ENCODE measurements around the gene ASPHD2.

ASPHD2 gene

GRCh38 chr22:26428515-26429457 is at the start of gene ASPHD2:
TSS of gene ASPHD2 (plus strand) at chr22:26429260. CDS start at chr22:26433616, 4,356 bp downstream.
- DNase-seq (ENCODE audit: insufficient read length, low spot score) = no peak
- TF ChIP-seq CTCF (IDR thresholded peaks at IDR 0.05; ENCODE audit: insufficient read depth, missing control alignments) = no peak
- no peak for FAIRE-seq

GRCh38 chr22:26380072-26380830 is 48.8 kb upstream of the ASPHD2 start:
- TF ChIP-seq CTCF (IDR thresholded peaks at IDR 0.05; ENCODE audit: insufficient read depth, missing control alignments) = no peak
- DNase-seq (ENCODE audit: insufficient read length, low spot score) (no peak), FAIRE-seq (no peak)

GRCh38 chr22:26382782-26383181 is 46.3 kb upstream of the ASPHD2 start:
- DNase-seq (ENCODE audit: insufficient read length, low spot score) = no peak
- no peak for FAIRE-seq
- TF ChIP-seq CTCF (IDR thresholded peaks at IDR 0.05; ENCODE audit: insufficient read depth, missing control alignments) = no peak

- DNase-seq (ENCODE audit: insufficient read length, low spot score) = no peak
- no peak for FAIRE-seq
- TF ChIP-seq CTCF (IDR thresholded peaks at IDR 0.05; ENCODE audit: insufficient read depth, missing control alignments) = no peak
These were observed 45.0 kb upstream of the ASPHD2 start for GRCh38 chr22:26383968-26384556.

- DNase-seq (ENCODE audit: insufficient read length, low spot score) (no peak), FAIRE-seq (no peak)
- TF ChIP-seq CTCF (IDR thresholded peaks at IDR 0.05; ENCODE audit: insufficient read depth, missing control alignments) = no peak
These were observed 43.9 kb upstream of the ASPHD2 start for GRCh38 chr22:26385164-26385563.

GRCh38 chr22:26389125-26389524 is 39.9 kb upstream of the ASPHD2 start:
- DNase-seq (ENCODE audit: insufficient read length, low spot score) = no peak
- TF ChIP-seq CTCF (IDR thresholded peaks at IDR 0.05; ENCODE audit: insufficient read depth, missing control alignments) = no peak
- no peak for FAIRE-seq

Measured in D721Med (cell line).